Vagina (tissue), 2 donors: Measurements from ENCODE around the gene AP4S1.

Source experiments
- CTCF ChIP-seq, 3 experiments: fragments of 450-650 bp in 2 of 3; fragments of 200-600 bp in 1 of 3; sonication (generic) in 1 of 3; IDR thresholded peaks; one replicate each; pipeline ENCODE4 v1.5.1; 2017 to 2019; ENCODE audit warnings: antibody characterized with exemption in 3 of 3, mild to moderate bottlenecking in 2 of 3, moderate library complexity in 2 of 3
- POLR2AphosphoS5 ChIP-seq, 2 donors: sonication (generic); formaldehyde crosslinking; IDR thresholded peaks; one replicate each; pipeline ENCODE4 v1.9.0; 2017; ENCODE audit warnings: antibody characterized with exemption in 2 of 2, mild to moderate bottlenecking in 2 of 2, low read depth in 1 of 2; ENCODE audit not compliant: insufficient read depth in 1 of 2

GRCh38 chr14:31127690-31128089 lies 102.2 kb downstream of the AP4S1 start:
- no peak for TF ChIP-seq CTCF (IDR thresholded peaks at IDR 0.05)
- TF ChIP-seq POLR2AphosphoS5 (IDR thresholded peaks at IDR 0.05; ENCODE audit: insufficient read depth in 1 of 2, low read depth in 1 of 2): no peak
